ENCODE results near the gene TIMP1. TPM values are rescaled to one million over a fixed set of nuclear protein-coding genes. Genes with fewer than 3 reads are reported as not detected.

Gene TIMP1
- total RNA-seq, 1 experiment from 2014 or later: 143 TPM

DNA sequence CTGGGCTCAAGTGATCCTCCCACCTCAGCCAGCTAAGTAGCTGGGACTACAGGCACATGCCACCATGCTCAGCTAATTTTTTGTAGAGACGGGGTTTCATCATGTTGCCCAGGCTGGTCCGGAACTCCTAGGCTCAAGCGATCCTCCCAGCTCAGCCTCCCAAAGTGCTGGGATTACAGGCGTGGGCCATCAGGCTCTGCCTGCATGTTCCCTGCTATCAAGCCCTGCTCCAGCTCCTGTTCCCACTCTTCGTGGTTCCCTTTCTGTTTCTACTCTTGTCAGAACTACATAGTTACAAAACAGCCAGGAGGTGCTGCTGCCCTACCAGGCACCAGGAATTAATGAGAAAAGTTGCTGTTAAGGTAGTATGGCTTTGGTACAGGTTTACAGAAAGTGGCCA lies 8.7 kb downstream of the TIMP1 start:
- no peak overlapping the region for H3K27ac Mint-ChIP-seq (ENCODE audit: unreplicated experiment)
- peaks cover 9% of the 10 kb centered on the region for H3K4me1 Mint-ChIP-seq (ENCODE audit: low read depth, unreplicated experiment)
- no peaks in the 10 kb centered on the region for H3K27me3 Mint-ChIP-seq (ENCODE audit: unreplicated experiment)
- DNase-seq: no peak
- TF ChIP-seq, protein P1, sequence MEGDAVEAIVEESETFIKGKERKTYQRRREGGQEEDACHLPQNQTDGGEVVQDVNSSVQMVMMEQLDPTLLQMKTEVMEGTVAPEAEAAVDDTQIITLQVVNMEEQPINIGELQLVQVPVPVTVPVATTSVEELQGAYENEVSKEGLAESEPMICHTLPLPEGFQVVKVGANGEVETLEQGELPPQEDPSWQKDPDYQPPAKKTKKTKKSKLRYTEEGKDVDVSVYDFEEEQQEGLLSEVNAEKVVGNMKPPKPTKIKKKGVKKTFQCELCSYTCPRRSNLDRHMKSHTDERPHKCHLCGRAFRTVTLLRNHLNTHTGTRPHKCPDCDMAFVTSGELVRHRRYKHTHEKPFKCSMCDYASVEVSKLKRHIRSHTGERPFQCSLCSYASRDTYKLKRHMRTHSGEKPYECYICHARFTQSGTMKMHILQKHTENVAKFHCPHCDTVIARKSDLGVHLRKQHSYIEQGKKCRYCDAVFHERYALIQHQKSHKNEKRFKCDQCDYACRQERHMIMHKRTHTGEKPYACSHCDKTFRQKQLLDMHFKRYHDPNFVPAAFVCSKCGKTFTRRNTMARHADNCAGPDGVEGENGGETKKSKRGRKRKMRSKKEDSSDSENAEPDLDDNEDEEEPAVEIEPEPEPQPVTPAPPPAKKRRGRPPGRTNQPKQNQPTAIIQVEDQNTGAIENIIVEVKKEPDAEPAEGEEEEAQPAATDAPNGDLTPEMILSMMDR (IDR thresholded peaks at IDR 0.05; ENCODE audit: unreplicated experiment): no peak
- CTCF ChIA-PET: no interaction called here
- H3K9me3 Mint-ChIP-seq (ENCODE audit: low read depth, unreplicated experiment): no peaks in the 10 kb centered on the region
- H3K4me3 Mint-ChIP-seq (ENCODE audit: low read depth, unreplicated experiment): no peak overlapping the region
- BruUV-seq (replicated peaks): no TSS peak
- peaks cover 6% of the 10 kb centered on the region for H3K36me3 Mint-ChIP-seq (ENCODE audit: insufficient read depth, unreplicated experiment)
- intact Hi-C loops (cut with micrococcal nuclease; ENCODE audit: unreplicated experiment): no loop called here

DNA sequence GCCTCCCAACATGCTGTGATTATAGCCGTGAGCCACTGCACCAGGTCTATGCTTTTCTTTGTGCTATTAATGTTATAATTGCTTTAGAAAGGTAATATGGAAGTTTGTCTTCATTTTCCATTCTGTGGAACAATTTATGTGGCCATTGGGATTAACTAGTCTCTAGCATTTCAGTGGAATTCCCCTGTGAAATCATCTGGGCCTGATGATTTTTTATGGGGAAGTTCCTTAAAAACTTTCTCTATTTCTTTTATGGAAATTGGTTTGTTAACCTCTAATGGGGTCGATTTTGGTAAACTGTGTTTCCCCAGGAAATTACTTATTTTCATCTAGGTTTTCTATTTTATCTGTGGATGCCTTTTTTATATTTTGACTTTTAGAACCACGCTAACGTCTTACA lies 11.3 kb downstream of the TIMP1 start:
- Mint-ChIP-seq H3K36me3 (ENCODE audit: insufficient read depth, unreplicated experiment) (no peaks in the 10 kb centered on the region), H3K9me3 (ENCODE audit: low read depth, unreplicated experiment) (no peaks in the 10 kb centered on the region), H3K27me3 (ENCODE audit: unreplicated experiment) (peaks cover 13% of the 10 kb centered on the region), H3K4me3 (ENCODE audit: low read depth, unreplicated experiment) (no peak overlapping the region), H3K27ac (ENCODE audit: unreplicated experiment) (no peak overlapping the region), H3K4me1 (ENCODE audit: low read depth, unreplicated experiment) (no peaks in the 10 kb centered on the region)
- DNase-seq: no peak
- TF ChIP-seq, protein P1 (IDR thresholded peaks at IDR 0.05; ENCODE audit: unreplicated experiment): no peak
- BruUV-seq (replicated peaks): no TSS peak
- CTCF ChIA-PET: no interaction called here
- intact Hi-C loops (cut with micrococcal nuclease; ENCODE audit: unreplicated experiment): no loop called here

DNA sequence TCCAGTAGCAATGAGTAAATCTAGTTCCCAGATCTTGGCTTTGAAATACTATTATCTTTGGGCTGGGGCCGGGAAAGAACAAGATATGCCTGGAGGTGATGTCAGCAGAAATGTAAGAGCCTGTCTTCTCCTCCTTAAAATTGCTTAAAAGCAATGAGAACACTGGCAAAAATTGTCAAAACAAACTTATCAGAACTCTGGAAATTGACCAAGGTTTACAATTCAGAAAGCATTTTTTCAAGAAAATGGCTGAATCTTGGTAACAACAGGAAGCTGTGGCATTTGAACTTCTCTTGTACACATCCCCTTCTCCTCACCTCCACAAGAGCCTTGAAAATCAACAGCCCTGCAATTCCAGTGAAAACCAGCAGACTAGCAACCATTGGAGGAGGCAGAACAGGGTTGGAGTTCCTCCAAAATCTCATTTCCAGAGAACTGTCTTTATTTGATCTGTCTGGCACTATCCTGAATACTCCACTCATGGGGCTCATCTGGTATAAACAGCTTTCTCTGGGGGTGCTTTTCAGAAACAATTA lies 13.5 kb downstream of the TIMP1 start:
- H3K27ac Mint-ChIP-seq (ENCODE audit: unreplicated experiment): no peak overlapping the region
- H3K36me3 Mint-ChIP-seq (ENCODE audit: insufficient read depth, unreplicated experiment): no peaks in the 10 kb centered on the region
- intact Hi-C loops (cut with micrococcal nuclease; ENCODE audit: unreplicated experiment): no loop called here
- H3K9me3 Mint-ChIP-seq (ENCODE audit: low read depth, unreplicated experiment): no peaks in the 10 kb centered on the region
- no peak for DNase-seq
- TF ChIP-seq, protein P1 (IDR thresholded peaks at IDR 0.05; ENCODE audit: unreplicated experiment): no peak
- CTCF ChIA-PET: interaction anchor here (0.6 kb wide), 2 partner anchors 56 to 943 kb away, joined by 4 to 6 read pairs; partner anchors contain the start of gene TBC1D25
- no peaks in the 10 kb centered on the region for H3K4me1 Mint-ChIP-seq (ENCODE audit: low read depth, unreplicated experiment)
- H3K27me3 Mint-ChIP-seq (ENCODE audit: unreplicated experiment): peaks cover 13% of the 10 kb centered on the region
- BruUV-seq (replicated peaks): no TSS peak
- H3K4me3 Mint-ChIP-seq (ENCODE audit: low read depth, unreplicated experiment): no peak overlapping the region

DNA sequence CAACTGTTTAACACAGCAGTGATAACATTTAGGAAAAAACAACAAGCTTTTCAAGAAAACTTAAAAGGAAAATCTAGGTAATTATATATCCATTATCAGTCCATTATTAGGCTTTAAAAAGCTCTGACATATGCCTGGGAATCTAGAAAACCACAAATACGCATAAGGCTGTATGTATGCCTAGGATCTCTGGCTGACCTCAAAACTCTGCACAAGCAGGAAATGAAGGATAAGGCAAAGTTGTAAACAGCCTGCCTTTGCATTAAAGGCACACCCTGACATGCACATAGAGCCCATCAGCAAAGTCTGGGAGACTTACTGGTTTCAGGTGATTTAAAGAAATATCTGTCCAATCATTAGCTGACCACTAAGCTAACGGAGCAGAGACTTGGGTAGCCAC lies 14.0 kb downstream of the TIMP1 start:
- H3K27ac Mint-ChIP-seq (ENCODE audit: unreplicated experiment): no peak overlapping the region
- intact Hi-C loops (cut with micrococcal nuclease; ENCODE audit: unreplicated experiment): no loop called here

More for the DNA sequence above, 14.0 kb downstream of the TIMP1 start:
- no peaks in the 10 kb centered on the region for H3K9me3 Mint-ChIP-seq (ENCODE audit: low read depth, unreplicated experiment)
- CTCF ChIA-PET: interaction anchor here (0.6 kb wide), 2 partner anchors 56 to 943 kb away, joined by 4 to 6 read pairs; partner anchors contain the start of gene TBC1D25
- H3K4me1 Mint-ChIP-seq (ENCODE audit: low read depth, unreplicated experiment): no peaks in the 10 kb centered on the region
- TF ChIP-seq, protein P1 (IDR thresholded peaks at IDR 0.05; ENCODE audit: unreplicated experiment): no peak
- H3K36me3 Mint-ChIP-seq (ENCODE audit: insufficient read depth, unreplicated experiment): no peaks in the 10 kb centered on the region
- H3K4me3 Mint-ChIP-seq (ENCODE audit: low read depth, unreplicated experiment): no peak overlapping the region
- peaks cover 13% of the 10 kb centered on the region for H3K27me3 Mint-ChIP-seq (ENCODE audit: unreplicated experiment)
- BruUV-seq (replicated peaks): no TSS peak
- DNase-seq: no peak

Data from Calu3 (cell line).